ENCODE data around the gene APOBEC3H. TPM values are rescaled to one million over a fixed set of nuclear protein-coding genes. Genes with fewer than 3 reads are reported as not detected.
"Not testable (repeated sequence)": the region's sequence is repeated elsewhere in the genome, so short reads cannot be mapped to it uniquely, and the experiment has no call there.

The APOBEC3H gene
- total and polyA plus RNA-seq, 5 donors = 0.25 to 0.57 TPM; not detected in 3

GRCh38 chr22:39072581-39072981 lies 24.5 kb upstream of the APOBEC3H start:
- not testable (repeated sequence) for H3K4me3 ChIP-seq (ENCODE audit: low read length)

GRCh38 chr22:39073981-39074380 lies 23.1 kb upstream of the APOBEC3H start:
- H3K9me3 ChIP-seq (ENCODE audit: control insufficient read depth, low read length) = no peaks in the 10 kb centered on the region
- H3K27me3 ChIP-seq (ENCODE audit: control insufficient read depth, insufficient read depth) = no peaks in the 10 kb centered on the region
- WGBS = 47% methylated on average over 2 of the region's 2 CpGs
- no peaks in the 10 kb centered on the region for H3K4me1 ChIP-seq (ENCODE audit: control insufficient read depth, insufficient read depth, low read length)
- intact Hi-C loops (cut with DNase I) = no loop called here
- DNase-seq (no peak), ATAC-seq (no peak)
- no peak overlapping the region for H3K4me3 ChIP-seq (ENCODE audit: low read length)
- H3K27ac ChIP-seq (ENCODE audit: low read length) = no peak overlapping the region

More at GRCh38 chr22:39072581-39072981, 24.5 kb upstream of the APOBEC3H start:
- DNase-seq; H3K9me3 ChIP-seq (ENCODE audit: control insufficient read depth, low read length); H3K4me1 ChIP-seq (ENCODE audit: control insufficient read depth, insufficient read depth, low read length); intact Hi-C loops (cut with DNase I); H3K27me3 ChIP-seq (ENCODE audit: control insufficient read depth, insufficient read depth); H3K27ac ChIP-seq (ENCODE audit: low read length); ATAC-seq: not testable (repeated sequence)
- 69% methylated on average over 7 of the region's 7 CpGs for WGBS

DNA sequence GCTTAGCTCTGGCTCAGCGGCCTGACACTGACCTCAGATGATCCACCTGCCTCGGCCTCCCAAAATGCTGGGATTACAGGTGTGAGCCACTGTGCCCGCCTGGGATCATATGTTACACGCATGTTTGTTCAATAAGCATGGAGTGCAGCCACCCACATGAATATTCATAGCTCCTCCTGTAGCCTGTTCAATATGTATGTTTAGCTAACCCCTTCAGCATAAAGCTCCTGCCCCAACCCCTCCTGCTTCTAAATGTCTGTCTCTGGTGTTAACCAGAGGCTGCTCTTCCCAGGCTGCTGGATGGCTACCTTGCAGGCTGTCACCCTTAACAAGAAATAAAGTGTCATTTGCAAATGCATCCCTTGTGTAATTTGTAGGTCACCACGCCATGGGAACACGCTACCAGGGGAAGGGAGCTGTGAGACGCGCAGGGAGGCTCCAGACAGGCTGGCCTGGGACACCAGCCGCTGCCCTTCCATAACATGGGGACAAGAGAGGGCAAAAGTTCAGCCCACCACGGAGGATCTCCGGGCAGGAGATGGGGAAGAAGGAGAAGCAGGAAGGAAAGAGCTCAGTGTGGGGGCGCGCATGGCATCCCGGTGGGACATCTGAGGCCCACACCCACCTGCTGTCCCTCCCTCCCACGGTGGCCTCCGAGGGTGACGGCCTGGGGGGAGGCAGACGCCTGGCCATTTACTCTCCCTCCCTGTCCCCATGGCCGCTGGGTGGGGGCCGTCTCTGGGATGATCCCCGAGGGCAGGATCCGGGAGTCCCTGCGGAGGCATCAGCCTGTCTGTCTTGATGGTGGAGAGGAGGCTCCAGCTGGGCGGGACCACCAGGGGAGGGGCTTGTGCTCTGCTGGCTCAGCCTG lies 20.7 kb upstream of the APOBEC3H start:
- H3K9me3 ChIP-seq (ENCODE audit: control insufficient read depth, low read length); intact Hi-C loops (cut with DNase I); H3K4me3 ChIP-seq (ENCODE audit: low read length); H3K4me1 ChIP-seq (ENCODE audit: control insufficient read depth, insufficient read depth, low read length); H3K27me3 ChIP-seq (ENCODE audit: control insufficient read depth, insufficient read depth); DNase-seq; H3K27ac ChIP-seq (ENCODE audit: low read length): not testable (repeated sequence)
- ATAC-seq = peak; percentile 9 to 94
- WGBS = 31% methylated on average over 19 of the region's 24 CpGs

GRCh38 chr22:39077026-39077840 lies 19.8 kb upstream of the APOBEC3H start, which contains the start of gene APOBEC3G:
APOBEC3G (plus strand) TSS chr22:39077275; CDS start chr22:39077362, 87 bp downstream.
- Histone ChIP-seq H3K4me3 (ENCODE audit: low read length) (peak within 1 kb of the TSS; percentile 57), H3K27ac (ENCODE audit: low read length) (peak within 1 kb of the TSS; percentile 57)
- H3K27me3 ChIP-seq (ENCODE audit: control insufficient read depth, insufficient read depth); H3K4me1 ChIP-seq (ENCODE audit: control insufficient read depth, insufficient read depth, low read length); H3K9me3 ChIP-seq (ENCODE audit: control insufficient read depth, low read length); intact Hi-C loops (cut with DNase I): not testable (repeated sequence)
- 15% methylated on average over 15 of the region's 17 CpGs for WGBS
- DNase-seq (peak; percentile 68 to 85 (median 81)), ATAC-seq (peak; percentile 91 to 97)

DNA sequence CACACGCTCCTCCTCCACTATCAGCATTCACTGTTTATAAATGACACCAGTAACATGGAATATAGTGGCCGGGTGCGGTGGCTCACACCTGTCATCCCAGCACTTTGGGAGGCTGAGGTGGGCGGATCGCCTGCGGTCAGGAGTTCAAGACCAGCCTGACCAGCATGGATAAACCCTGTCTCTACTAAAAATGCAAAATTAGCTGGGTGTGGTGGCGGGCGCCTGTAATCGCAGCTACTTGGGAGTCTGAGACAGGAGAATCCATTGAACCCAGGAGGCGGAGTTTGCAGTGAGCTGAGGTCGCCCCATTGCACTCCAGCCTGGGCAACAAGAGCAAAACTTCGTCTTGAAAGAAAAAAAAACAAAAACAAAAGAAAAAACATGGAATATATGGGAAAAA lies 19.1 kb upstream of the APOBEC3H start:
- H3K27me3 ChIP-seq (ENCODE audit: control insufficient read depth, insufficient read depth); H3K9me3 ChIP-seq (ENCODE audit: control insufficient read depth, low read length); ATAC-seq; H3K4me3 ChIP-seq (ENCODE audit: low read length); intact Hi-C loops (cut with DNase I); H3K27ac ChIP-seq (ENCODE audit: low read length); DNase-seq; H3K4me1 ChIP-seq (ENCODE audit: control insufficient read depth, insufficient read depth, low read length): not testable (repeated sequence)
- 88% methylated on average over 12 of the region's 12 CpGs for WGBS

GRCh38 chr22:39078329-39078728 lies 18.7 kb upstream of the APOBEC3H start:
- Histone ChIP-seq H3K9me3 (ENCODE audit: control insufficient read depth, low read length) (no peaks in the 10 kb centered on the region), H3K27ac (ENCODE audit: low read length) (no peak overlapping the region), H3K27me3 (ENCODE audit: control insufficient read depth, insufficient read depth) (no peaks in the 10 kb centered on the region), H3K4me3 (ENCODE audit: low read length) (no peak overlapping the region), H3K4me1 (ENCODE audit: control insufficient read depth, insufficient read depth, low read length) (no peaks in the 10 kb centered on the region)
- ATAC-seq (no peak), DNase-seq (peak in 1 of 3 donors; percentile 61)
- 88% methylated on average over 8 of the region's 8 CpGs for WGBS
- intact Hi-C loops (cut with DNase I) = no loop called here

GRCh38 chr22:39079054-39079637 lies 17.9 kb upstream of the APOBEC3H start:
- H3K27ac ChIP-seq (ENCODE audit: low read length); intact Hi-C loops (cut with DNase I); H3K4me1 ChIP-seq (ENCODE audit: control insufficient read depth, insufficient read depth, low read length); H3K27me3 ChIP-seq (ENCODE audit: control insufficient read depth, insufficient read depth); H3K4me3 ChIP-seq (ENCODE audit: low read length); H3K9me3 ChIP-seq (ENCODE audit: control insufficient read depth, low read length); ATAC-seq; DNase-seq: not testable (repeated sequence)
- 77% methylated on average over 22 of the region's 24 CpGs for WGBS

DNA sequence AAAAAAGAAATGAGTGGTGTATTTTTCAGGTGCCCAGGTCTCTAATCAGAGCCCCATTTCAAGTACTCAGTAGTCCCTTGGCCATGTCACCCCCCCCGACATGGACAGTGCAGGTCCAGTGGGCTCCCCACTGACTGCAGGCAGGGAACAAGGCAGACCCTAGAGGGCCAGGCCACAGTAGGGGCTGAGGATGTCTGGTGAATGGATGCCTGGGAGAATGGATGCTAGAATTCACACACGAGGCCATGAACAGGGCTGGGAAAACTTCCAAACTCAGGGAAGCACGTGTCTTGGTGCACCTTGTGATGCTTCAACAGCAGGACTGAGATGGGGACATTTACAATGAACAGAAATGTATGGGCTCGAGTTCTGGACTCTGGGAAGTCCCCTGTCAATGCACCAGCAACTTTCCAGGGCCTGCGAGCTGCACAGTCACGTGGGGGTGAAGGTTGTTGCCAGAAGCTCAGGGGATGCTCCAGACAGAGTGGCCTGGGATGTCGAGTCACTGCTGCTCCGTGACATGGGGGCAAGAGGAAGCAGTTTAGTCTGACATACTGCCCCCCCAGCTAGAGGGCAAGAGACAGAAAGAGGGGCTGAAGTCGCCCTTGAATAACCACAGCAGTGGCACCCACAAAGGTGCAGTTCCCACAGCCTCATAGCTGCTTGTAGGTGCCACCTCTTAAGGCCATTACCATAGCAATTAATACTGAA lies 16.8 kb upstream of the APOBEC3H start:
- Histone ChIP-seq H3K4me1 (ENCODE audit: control insufficient read depth, insufficient read depth, low read length) (no peaks in the 10 kb centered on the region), H3K9me3 (ENCODE audit: control insufficient read depth, low read length) (no peaks in the 10 kb centered on the region), H3K4me3 (ENCODE audit: low read length) (no peak overlapping the region), H3K27ac (ENCODE audit: low read length) (no peak overlapping the region), H3K27me3 (ENCODE audit: control insufficient read depth, insufficient read depth) (no peaks in the 10 kb centered on the region)
- ATAC-seq = no peak
- intact Hi-C loops (cut with DNase I) = no loop called here
- WGBS = 76% methylated on average over 9 of the region's 9 CpGs
- no peak for DNase-seq

- intact Hi-C loops (cut with DNase I) = no loop called here
- ATAC-seq (no peak), DNase-seq (no peak)
- H3K27me3 ChIP-seq (ENCODE audit: control insufficient read depth, insufficient read depth) = no peaks in the 10 kb centered on the region
- H3K4me1 ChIP-seq (ENCODE audit: control insufficient read depth, insufficient read depth, low read length) = no peaks in the 10 kb centered on the region
- no peaks in the 10 kb centered on the region for H3K9me3 ChIP-seq (ENCODE audit: control insufficient read depth, low read length)
- H3K27ac ChIP-seq (ENCODE audit: low read length) = no peak overlapping the region
- no peak overlapping the region for H3K4me3 ChIP-seq (ENCODE audit: low read length)
- 85% methylated on average over 12 of the region's 12 CpGs for WGBS
Observed at GRCh38 chr22:39081016-39081415, 16.0 kb upstream of the APOBEC3H start.

- ATAC-seq (no peak), DNase-seq (no peak)
- H3K27me3 ChIP-seq (ENCODE audit: control insufficient read depth, insufficient read depth) = no peaks in the 10 kb centered on the region
- no peak overlapping the region for H3K27ac ChIP-seq (ENCODE audit: low read length)
- H3K9me3 ChIP-seq (ENCODE audit: control insufficient read depth, low read length) = no peaks in the 10 kb centered on the region
- 78% methylated on average over 8 of the region's 8 CpGs for WGBS
- H3K4me1 ChIP-seq (ENCODE audit: control insufficient read depth, insufficient read depth, low read length) = no peaks in the 10 kb centered on the region
- H3K4me3 ChIP-seq (ENCODE audit: low read length) = no peak overlapping the region
- intact Hi-C loops (cut with DNase I) = no loop called here
Observed at GRCh38 chr22:39081598-39081997, 15.4 kb upstream of the APOBEC3H start.
